ENCODE results near the gene MBNL2.

Gene MBNL2

GRCh38 chr13:97219226-97219625 lies 2.9 kb upstream of the MBNL2 start:
- DNase-seq (ENCODE audit: low read depth), result no peak
- H3K4me3 ChIP-seq (ENCODE audit: low read length), result no peak overlapping the region
- TF ChIP-seq, protein P1, sequence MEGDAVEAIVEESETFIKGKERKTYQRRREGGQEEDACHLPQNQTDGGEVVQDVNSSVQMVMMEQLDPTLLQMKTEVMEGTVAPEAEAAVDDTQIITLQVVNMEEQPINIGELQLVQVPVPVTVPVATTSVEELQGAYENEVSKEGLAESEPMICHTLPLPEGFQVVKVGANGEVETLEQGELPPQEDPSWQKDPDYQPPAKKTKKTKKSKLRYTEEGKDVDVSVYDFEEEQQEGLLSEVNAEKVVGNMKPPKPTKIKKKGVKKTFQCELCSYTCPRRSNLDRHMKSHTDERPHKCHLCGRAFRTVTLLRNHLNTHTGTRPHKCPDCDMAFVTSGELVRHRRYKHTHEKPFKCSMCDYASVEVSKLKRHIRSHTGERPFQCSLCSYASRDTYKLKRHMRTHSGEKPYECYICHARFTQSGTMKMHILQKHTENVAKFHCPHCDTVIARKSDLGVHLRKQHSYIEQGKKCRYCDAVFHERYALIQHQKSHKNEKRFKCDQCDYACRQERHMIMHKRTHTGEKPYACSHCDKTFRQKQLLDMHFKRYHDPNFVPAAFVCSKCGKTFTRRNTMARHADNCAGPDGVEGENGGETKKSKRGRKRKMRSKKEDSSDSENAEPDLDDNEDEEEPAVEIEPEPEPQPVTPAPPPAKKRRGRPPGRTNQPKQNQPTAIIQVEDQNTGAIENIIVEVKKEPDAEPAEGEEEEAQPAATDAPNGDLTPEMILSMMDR (IDR thresholded peaks at IDR 0.05; ENCODE audit: insufficient read depth, low read depth, low read length, missing control alignments), result no peak

DNA sequence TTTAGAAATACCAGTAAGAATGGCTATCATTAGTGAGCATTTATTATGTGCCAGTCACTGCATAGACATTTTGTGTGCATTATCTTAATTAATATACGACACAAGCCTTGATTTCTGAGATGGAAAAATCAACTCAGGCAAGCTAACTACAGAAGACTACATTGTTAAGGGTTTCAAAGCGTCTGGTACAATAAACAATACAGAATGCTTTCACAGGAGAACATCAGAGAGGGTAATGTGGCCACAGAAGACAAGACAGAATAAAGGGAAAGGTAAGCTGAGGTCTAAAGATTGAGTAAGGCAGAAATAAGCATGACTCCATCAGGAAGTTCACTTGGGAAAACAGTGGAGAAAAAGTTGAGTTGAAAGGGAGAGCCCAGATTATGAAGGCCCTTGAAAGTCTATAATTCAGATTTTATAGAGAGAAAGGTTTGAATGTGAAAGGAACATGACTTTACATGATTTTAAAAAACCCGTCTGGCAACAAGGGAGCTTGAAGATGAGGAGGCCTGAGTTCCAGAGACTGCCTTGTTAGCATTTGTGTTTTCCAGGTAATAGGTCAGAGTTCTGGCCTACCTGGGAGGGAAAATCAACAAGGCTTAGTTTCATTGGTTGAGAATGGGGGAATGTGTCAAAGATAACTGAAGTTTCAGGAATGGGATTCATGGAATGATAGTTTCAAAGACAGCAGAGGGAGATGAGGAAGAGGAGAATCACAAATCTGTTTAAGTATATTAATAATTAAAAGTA lies 1.8 kb upstream of the MBNL2 start:
- peak; percentile 43 for DNase-seq (ENCODE audit: low read depth)
- H3K4me3 ChIP-seq (ENCODE audit: low read length), result no peak overlapping the region
- TF ChIP-seq, protein P1 (IDR thresholded peaks at IDR 0.05; ENCODE audit: insufficient read depth, low read depth, low read length, missing control alignments), result no peak

GRCh38 chr13:97221046-97221445 lies 1.1 kb upstream of the MBNL2 start:
- H3K4me3 ChIP-seq (ENCODE audit: low read length), result no peak overlapping the region

GRCh38 chr13:97221466-97221865 lies 667 bp upstream of the MBNL2 start:
- no peak for DNase-seq (ENCODE audit: low read depth)
- TF ChIP-seq, protein P1 (IDR thresholded peaks at IDR 0.05; ENCODE audit: insufficient read depth, low read depth, low read length, missing control alignments), result no peak
- peak overlapping the region; percentile 81 for H3K4me3 ChIP-seq (ENCODE audit: low read length)

More at GRCh38 chr13:97221046-97221445, 1.1 kb upstream of the MBNL2 start:
- DNase-seq (ENCODE audit: low read depth), result no peak
- TF ChIP-seq, protein P1 (IDR thresholded peaks at IDR 0.05; ENCODE audit: insufficient read depth, low read depth, low read length, missing control alignments), result no peak

DNA sequence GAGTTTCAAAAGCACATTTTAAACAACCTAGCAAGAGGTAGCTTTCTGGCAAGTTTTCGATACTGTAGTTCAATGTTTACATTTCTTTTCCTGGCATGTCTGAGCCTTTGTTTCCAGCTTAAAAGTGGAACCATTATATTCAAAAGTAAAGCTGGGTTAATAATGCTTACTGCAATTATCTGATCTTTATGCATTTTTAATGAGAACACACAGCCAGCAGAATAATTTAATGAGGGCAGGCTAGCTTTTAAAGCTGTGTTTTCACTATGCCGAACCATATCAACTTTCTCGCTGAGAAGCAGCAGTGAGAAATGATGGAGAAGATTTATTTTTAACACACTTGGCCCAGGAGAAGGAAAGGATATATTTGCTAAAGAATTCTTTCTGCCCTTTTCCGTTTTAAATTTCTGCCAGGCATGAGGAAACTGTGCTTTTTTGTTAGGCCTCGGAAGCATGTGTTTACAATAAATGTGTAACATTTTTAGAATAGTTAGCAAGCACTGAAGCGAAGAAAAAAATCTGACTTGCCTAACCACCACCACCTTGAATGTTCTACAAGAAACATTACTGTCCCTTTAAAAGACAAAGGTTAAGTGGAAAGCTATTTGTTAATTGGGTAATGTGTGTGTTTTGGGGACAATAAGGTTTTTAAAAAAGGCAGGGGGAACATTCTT lies 1.0 kb downstream of the MBNL2 start:
- H3K4me3 ChIP-seq (ENCODE audit: low read length), result peak overlapping the region; percentile 81
- TF ChIP-seq, protein P1 (IDR thresholded peaks at IDR 0.05; ENCODE audit: insufficient read depth, low read depth, low read length, missing control alignments), result no peak
- no peak for DNase-seq (ENCODE audit: low read depth)

DNA sequence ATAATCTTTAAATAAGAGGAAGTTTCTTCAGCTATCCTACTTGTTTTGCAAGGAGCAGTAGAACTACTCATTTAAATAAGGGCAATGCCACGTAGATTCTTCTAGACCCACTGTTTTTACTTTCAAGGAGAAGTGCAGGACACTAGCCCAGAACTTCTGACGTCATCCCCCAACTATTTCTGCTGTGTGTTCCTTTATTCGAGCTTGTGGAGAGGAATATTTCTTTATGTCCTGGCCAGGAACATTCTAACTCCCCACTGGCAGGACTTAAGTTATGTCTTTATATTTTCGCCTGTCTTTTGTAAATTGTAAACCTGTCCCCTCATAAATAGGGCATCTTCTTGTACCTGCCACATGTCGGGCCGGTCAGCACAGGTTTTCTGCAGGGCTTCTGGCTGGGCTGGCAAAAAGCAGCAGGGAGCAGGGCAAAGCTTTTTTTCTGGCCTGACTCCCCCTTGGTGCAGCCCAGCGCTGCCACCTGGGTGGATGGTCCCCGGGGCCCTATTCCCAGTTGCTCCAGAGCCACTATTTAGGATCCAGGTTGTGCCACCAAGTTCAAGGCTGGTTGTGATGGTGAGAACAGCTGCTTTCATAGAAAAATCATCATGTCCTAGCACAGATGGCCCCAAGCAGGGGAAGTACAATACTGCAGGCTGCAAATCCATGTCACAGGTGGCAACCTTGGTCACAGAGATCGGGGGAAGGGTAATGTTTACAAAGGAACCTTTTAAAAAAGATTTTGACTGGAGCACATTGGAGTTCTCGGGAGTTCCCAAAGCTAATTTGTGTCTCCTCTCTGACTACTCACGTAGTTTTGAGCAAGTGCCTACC lies 1.8 kb downstream of the MBNL2 start:
- DNase-seq (ENCODE audit: low read depth), result peak; percentile 82
- TF ChIP-seq, protein P1 (IDR thresholded peaks at IDR 0.05; ENCODE audit: insufficient read depth, low read depth, low read length, missing control alignments), result no peak
- peak overlapping the region; percentile 81 for H3K4me3 ChIP-seq (ENCODE audit: low read length)
